ENCODE measurements around the gene KIF16B.

GRCh38 chr20:16366529-16366928 lies 206.7 kb downstream of the KIF16B start:
- no peak for TF ChIP-seq POLR2A (IDR thresholded peaks at IDR 0.05)
- TF ChIP-seq CTCF (IDR thresholded peaks at IDR 0.05): no peak

All from uterus (tissue), 2 donors.